GM19193 (cell line): ENCODE data around the gene GPT2.

Source experiments
- POLR2A ChIP-seq: IDR thresholded peaks from 4 replicates; pipeline ENCODE4 v1.6.1; 2011; ENCODE audit not compliant: insufficient read depth, insufficient read length; ENCODE audit errors: extremely low read depth

GPT2 gene

DNA sequence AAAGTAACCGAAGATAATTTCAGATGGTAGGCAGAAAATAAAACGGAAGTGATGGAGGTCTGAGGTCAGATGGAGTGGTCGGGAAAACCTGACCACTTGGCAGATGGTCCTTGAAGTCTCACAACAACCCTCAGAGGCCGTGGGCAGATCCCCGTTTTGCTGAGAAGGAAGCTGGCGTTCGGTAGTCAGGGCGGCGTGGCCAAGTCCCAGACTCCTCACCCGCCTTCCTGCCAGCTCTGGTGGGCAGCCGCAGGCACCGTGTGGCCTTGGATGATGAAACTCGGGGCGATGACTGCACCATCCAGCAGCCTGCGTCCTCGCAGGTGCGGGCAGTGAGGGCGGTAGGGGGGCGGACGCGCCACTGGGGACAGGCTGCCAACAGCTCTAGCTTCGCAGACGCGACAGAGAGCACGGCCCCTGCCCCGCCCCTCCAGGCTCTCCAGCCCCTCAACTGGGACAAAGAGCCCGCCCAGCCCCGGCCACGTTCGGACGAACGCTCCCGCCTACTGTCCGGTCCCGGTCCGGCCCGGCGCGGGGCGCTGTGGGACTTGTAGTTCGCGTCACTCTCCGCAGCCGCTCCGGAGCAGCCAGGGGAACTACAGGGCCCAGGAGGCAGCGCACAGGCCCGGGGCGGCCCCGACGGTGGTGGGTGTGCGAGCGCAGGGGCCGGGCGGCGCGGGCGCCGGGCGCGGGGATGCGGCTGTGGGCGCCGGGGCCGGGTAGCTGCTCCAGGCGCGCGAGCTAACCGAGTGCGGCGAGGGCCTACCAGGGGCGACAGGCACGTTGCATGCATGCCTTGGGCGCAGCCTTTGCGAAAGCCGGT lies at the start of gene GPT2:
Gene GPT2, plus strand, starts transcription at position 673 of the 823 bp plus-strand sequence. CDS start 354 bp downstream, outside the sequence.
- peak; percentile 29 for TF ChIP-seq POLR2A

- TF ChIP-seq POLR2A: no peak
Observed at GRCh38 chr16:46836534-46837530, 47.3 kb upstream of the GPT2 start.

GRCh38 chr16:46839986-46840443 lies 44.1 kb upstream of the GPT2 start:
- no peak for TF ChIP-seq POLR2A

GRCh38 chr16:46842192-46842895 lies 41.8 kb upstream of the GPT2 start:
- TF ChIP-seq POLR2A: no peak

DNA sequence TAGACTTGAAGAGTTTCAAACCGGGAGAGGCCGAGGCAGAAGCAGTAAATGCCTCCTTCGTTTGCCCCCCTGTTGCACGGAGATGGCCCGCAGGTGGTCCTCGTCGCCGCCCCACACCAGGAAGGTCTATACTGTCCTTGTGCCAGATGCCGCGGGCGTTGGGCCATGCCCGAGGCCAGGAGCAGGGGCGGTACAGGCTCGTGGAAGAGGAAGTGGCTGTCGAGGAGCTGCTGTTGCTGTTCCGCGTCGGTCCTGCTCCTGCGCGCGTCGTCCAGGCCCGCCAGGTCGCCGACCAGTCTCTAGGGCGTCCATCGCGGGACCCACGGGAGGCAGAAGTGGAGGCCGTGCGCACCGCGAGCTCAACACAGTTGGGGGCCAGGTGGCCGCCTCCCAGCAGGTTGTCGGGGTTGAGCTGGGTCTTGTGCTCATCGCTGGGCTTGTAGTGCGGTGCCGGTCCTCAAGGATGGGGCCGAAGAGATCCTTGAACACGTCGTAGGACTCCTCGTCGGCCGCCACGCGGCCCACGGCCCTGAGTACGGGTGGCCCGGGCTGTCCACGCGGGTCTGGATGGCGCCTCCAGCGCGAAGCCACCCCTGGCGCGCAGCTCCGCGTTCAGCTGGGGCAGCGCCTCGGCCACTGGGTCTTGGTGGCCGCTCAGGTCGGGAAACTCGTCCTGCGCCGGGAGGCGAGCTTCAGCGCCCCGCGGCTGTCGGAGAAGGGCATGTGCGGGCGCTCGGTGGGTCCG lies 40.1 kb upstream of the GPT2 start:
- no peak for TF ChIP-seq POLR2A

- TF ChIP-seq POLR2A: no peak
Observed at GRCh38 chr16:46844771-46845170, 39.4 kb upstream of the GPT2 start.

DNA sequence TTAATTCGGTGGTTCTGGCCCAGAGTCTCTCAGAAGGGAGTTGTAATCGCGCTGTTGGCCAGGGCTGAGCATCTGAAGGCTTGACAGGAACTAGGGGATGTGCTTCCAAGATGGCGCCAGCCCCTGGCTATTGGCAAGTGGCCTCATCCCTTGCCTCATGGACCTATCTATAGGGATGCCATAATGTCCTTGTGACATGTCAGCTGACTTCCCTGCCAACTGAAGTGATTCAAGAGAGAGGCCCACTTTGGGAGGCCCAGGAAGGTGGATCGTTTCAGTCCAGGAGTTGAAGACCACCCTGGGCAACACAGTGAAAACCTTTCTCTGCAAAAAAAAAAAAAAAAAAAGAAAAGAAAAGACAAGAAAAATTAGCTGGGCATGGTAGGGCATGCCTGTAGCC lies 38.2 kb upstream of the GPT2 start:
- TF ChIP-seq POLR2A: no peak

GRCh38 chr16:46848768-46849764 lies 35.1 kb upstream of the GPT2 start:
- no peak for TF ChIP-seq POLR2A

DNA sequence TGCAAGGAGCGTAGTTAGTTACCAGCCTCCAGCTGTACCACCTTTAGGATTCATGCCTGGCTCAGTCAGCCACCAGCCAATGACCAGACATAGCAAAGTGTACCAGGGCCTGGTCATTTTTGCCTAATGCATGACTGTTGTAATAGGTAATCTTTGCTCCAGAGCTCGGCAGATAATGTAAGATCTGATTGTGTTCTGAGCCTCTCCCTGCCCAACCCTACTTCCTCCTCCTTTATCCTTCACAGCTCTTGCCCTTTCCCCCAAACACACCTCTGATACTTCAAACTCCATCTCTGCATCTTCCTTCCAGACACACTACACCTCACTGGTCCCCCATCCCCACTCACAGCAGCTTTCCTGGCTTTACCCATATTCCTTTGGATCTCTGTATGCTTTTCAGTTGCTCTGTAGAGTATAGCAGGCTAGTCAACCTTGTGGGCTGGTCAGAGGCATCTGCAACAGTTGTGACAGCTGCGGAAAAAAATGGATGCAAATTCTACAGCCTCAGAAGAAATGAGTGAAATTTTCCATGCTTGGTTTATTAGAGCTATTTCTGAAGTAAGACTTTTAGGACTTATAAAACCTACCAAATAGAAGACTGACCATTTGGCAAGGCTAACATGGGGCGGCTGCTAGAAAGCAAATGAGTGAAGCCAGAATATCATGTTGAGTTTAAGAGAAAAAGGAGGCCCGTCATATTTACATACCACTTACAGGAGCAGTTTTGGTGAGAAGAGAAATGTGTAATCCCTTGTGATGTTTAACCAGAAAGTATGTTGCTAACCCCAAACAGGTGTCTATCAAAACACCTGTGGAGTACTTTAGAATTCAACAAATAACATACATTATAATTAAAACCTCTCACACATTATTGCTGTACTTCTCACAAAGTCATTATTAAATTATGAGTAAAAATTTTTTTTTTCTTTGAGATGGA lies 33.3 kb upstream of the GPT2 start:
- no peak for TF ChIP-seq POLR2A

- TF ChIP-seq POLR2A: no peak
Observed at GRCh38 chr16:46852130-46852529, 32.0 kb upstream of the GPT2 start.

- no peak for TF ChIP-seq POLR2A
Observed at GRCh38 chr16:46853713-46854443, 30.3 kb upstream of the GPT2 start.
